H9 (cell line): ENCODE results near the gene ARPC4. TPM values are rescaled to one million over a fixed set of nuclear protein-coding genes. Genes with fewer than 3 reads are reported as not detected.

Experiments
- DNase-seq: peaks from one replicate; pipeline ENCODE4 v3.0.0-alpha.2; 2017
- H2AFZ ChIP-seq: one replicate; pipeline ENCODE4 v1.6.1; 2013; ENCODE audit warnings: mild to moderate bottlenecking, low read length, control low read depth, moderate library complexity
- H2AK5ac ChIP-seq: 2 replicates; pipeline ENCODE4 v1.6.1; 2013; ENCODE audit warnings: low read length, control low read depth, mixed read lengths; ENCODE audit not compliant: insufficient read length
- H2BK120ac ChIP-seq: one replicate; pipeline ENCODE4 v1.6.1; 2013; ENCODE audit warnings: low read depth, mild to moderate bottlenecking, low read length, control low read depth, inconsistent platforms; ENCODE audit not compliant: poor library complexity, severe bottlenecking
- H2BK12ac ChIP-seq: 2 replicates; pipeline ENCODE4 v1.6.1; 2013; ENCODE audit warnings: low read length, control low read depth, mixed read lengths, low read depth; ENCODE audit not compliant: insufficient read length
- H2BK15ac ChIP-seq: 2 replicates; pipeline ENCODE4 v1.6.1; 2013; ENCODE audit warnings: low read depth, low read length, control low read depth
- H2BK20ac ChIP-seq: one replicate; pipeline ENCODE4 v1.6.1; 2013; ENCODE audit warnings: low read depth, mild to moderate bottlenecking, low read length, control low read depth, inconsistent platforms; ENCODE audit not compliant: poor library complexity, severe bottlenecking
- H2BK5ac ChIP-seq: 2 replicates; pipeline ENCODE4 v1.6.1; 2013; ENCODE audit warnings: low read length, control low read depth, mixed read lengths; ENCODE audit not compliant: insufficient read length
- H3K14ac ChIP-seq: 2 replicates; pipeline ENCODE4 v1.6.1; 2013; ENCODE audit warnings: low read length, control low read depth; ENCODE audit not compliant: insufficient read depth
- H3K18ac ChIP-seq: 2 replicates; pipeline ENCODE4 v1.6.1; 2013; ENCODE audit warnings: low read depth, mild to moderate bottlenecking, mixed read lengths, low read length, control low read depth; ENCODE audit not compliant: insufficient read length
- H3K23ac ChIP-seq: 2 replicates; pipeline ENCODE4 v1.6.1; 2013; ENCODE audit warnings: low read length, control low read depth, mixed read lengths, low read depth; ENCODE audit not compliant: insufficient read length
- H3K23me2 ChIP-seq: 2 replicates; pipeline ENCODE4 v1.6.1; 2013; ENCODE audit warnings: low read depth, mild to moderate bottlenecking, mixed read lengths, low read length, control low read depth; ENCODE audit not compliant: insufficient read length, poor library complexity, severe bottlenecking
- H3K27ac ChIP-seq: 2 replicates; pipeline ENCODE4 v1.5.1; 2013; ENCODE audit warnings: low read length, control low read depth, mixed read lengths, low read depth; ENCODE audit not compliant: insufficient read length
- H3K27me3 ChIP-seq: 2 replicates; pipeline ENCODE4 v1.6.1; 2013; ENCODE audit warnings: low read length, control low read depth, inconsistent platforms; ENCODE audit not compliant: insufficient read depth
- H3K4ac ChIP-seq: 2 replicates; pipeline ENCODE4 v1.6.1; 2013; ENCODE audit warnings: low read depth, mild to moderate bottlenecking, control low read depth, inconsistent platforms, low read length, moderate library complexity
- H3K4me1 ChIP-seq: 2 replicates; pipeline ENCODE4 v1.6.1; 2013; ENCODE audit warnings: low read length, control low read depth, inconsistent platforms; ENCODE audit not compliant: insufficient read depth
- H3K4me2 ChIP-seq: 2 replicates; pipeline ENCODE4 v1.6.1; 2013; ENCODE audit warnings: low read length, control low read depth, mixed read lengths; ENCODE audit not compliant: insufficient read length, insufficient read depth
- H3K56ac ChIP-seq: 2 replicates; pipeline ENCODE4 v1.6.1; 2013; ENCODE audit warnings: low read depth, mild to moderate bottlenecking, mixed read lengths, low read length, control low read depth; ENCODE audit not compliant: insufficient read length
- H3K79me1 ChIP-seq: 2 replicates; pipeline ENCODE4 v1.6.1; 2013; ENCODE audit warnings: low read depth, mild to moderate bottlenecking, moderate library complexity, low read length, control low read depth, inconsistent platforms; ENCODE audit not compliant: insufficient read depth, poor library complexity, severe bottlenecking
- H3K79me2 ChIP-seq: 2 replicates; pipeline ENCODE4 v1.6.1; 2013; ENCODE audit warnings: low read length, control low read depth, inconsistent platforms; ENCODE audit not compliant: insufficient read depth
- H3K9ac ChIP-seq: 2 replicates; pipeline ENCODE4 v1.6.1; 2013; ENCODE audit warnings: low read length, control low read depth, mixed read lengths; ENCODE audit not compliant: insufficient read length; ENCODE audit errors: extremely low read depth
- H3K9me3 ChIP-seq: one replicate; pipeline ENCODE4 v1.6.1; 2013; ENCODE audit warnings: low read depth, low read length, inconsistent platforms; ENCODE audit not compliant: control insufficient read depth
- H3T11ph ChIP-seq: one replicate; pipeline ENCODE4 v1.6.1; 2013; ENCODE audit warnings: mild to moderate bottlenecking, low read length, control low read depth, inconsistent platforms
- H4K20me1 ChIP-seq: one replicate; pipeline ENCODE4 v1.6.1; 2013; ENCODE audit not compliant: control insufficient read depth, insufficient read length, insufficient read depth
- H4K5ac ChIP-seq: 2 replicates; pipeline ENCODE4 v1.6.1; 2013; ENCODE audit warnings: low read depth, mild to moderate bottlenecking, mixed read lengths, low read length, control low read depth; ENCODE audit not compliant: insufficient read length
- H4K8ac ChIP-seq: replicated peaks from 2 replicates; pipeline ENCODE4 v1.6.1; 2013; ENCODE audit warnings: low read length, control low read depth, mixed read lengths, low read depth; ENCODE audit not compliant: insufficient read length
- H4K91ac ChIP-seq: 2 replicates; pipeline ENCODE4 v1.6.1; 2013; ENCODE audit warnings: low read depth, mild to moderate bottlenecking, moderate library complexity, mixed read lengths, low read length, control low read depth; ENCODE audit not compliant: insufficient read length
- H3K27ac Mint-ChIP-seq, 3 experiments: 2 replicates in 2 of 3; 3 replicates in 1 of 3; pipeline ENCODE4 v1.8.0; 2020 to 2021; ENCODE audit warnings: mixed read lengths in 3 of 3, mild to moderate bottlenecking in 1 of 3, moderate library complexity in 1 of 3
- H3K27me3 Mint-ChIP-seq: 2 replicates; pipeline ENCODE4 v1.8.0; 2021; ENCODE audit warnings: low read depth, mild to moderate bottlenecking, moderate library complexity, mixed read lengths
- H3K36me3 Mint-ChIP-seq, 3 experiments: 2 replicates in 2 of 3; 3 replicates in 1 of 3; pipeline ENCODE4 v1.8.0; 2020 to 2021; ENCODE audit warnings: low read depth in 3 of 3, mixed read lengths in 3 of 3; ENCODE audit not compliant: insufficient read depth in 1 of 3
- H3K4me1 Mint-ChIP-seq, 2 experiments: 2 replicates each; pipeline ENCODE4 v1.8.0; 2020; ENCODE audit warnings: mixed read lengths in 2 of 2
- H3K4me3 Mint-ChIP-seq, 2 experiments: 2 replicates in 1 of 2; 3 replicates in 1 of 2; pipeline ENCODE4 v1.8.0; 2020 to 2021; ENCODE audit warnings: mild to moderate bottlenecking in 2 of 2, mixed read lengths in 2 of 2, moderate library complexity in 1 of 2
- H3K9me3 Mint-ChIP-seq, 2 experiments: 2 replicates in 1 of 2; 3 replicates in 1 of 2; pipeline ENCODE4 v1.8.0; 2020; ENCODE audit warnings: mild to moderate bottlenecking in 2 of 2, mixed read lengths in 2 of 2, moderate library complexity in 1 of 2
- WGBS: extraction: QIAGEN DNeasy Blood & Tissue Kit; methylation state at CpG from one replicate; pipeline ENCODE4 v1.1.7; 2013; ENCODE audit warnings: missing lambda C conversion rate, low lambda C conversion rate, mixed read lengths; ENCODE audit not compliant: insufficient read length; ENCODE audit errors: extremely low coverage; 5-methylcytosine and 5-hydroxymethylcytosine counted together
- total RNA-seq: library from RNA; stranded (reverse); gene quantifications from 2 replicates; pipeline ENCODE4 v1.2.1, GENCODE V29; 2021
- TF ChIP-seq, protein P1 (sequence below): fragments of 200-600 bp; sonication (generic); conservative IDR thresholded peaks from 3 replicates; pipeline ENCODE4 v1.8.0; 2021; ENCODE audit warnings: antibody characterized with exemption, mild to moderate bottlenecking

ARPC4 gene
- total RNA-seq, 1 experiment from 2014 or later: 161 TPM

DNA sequence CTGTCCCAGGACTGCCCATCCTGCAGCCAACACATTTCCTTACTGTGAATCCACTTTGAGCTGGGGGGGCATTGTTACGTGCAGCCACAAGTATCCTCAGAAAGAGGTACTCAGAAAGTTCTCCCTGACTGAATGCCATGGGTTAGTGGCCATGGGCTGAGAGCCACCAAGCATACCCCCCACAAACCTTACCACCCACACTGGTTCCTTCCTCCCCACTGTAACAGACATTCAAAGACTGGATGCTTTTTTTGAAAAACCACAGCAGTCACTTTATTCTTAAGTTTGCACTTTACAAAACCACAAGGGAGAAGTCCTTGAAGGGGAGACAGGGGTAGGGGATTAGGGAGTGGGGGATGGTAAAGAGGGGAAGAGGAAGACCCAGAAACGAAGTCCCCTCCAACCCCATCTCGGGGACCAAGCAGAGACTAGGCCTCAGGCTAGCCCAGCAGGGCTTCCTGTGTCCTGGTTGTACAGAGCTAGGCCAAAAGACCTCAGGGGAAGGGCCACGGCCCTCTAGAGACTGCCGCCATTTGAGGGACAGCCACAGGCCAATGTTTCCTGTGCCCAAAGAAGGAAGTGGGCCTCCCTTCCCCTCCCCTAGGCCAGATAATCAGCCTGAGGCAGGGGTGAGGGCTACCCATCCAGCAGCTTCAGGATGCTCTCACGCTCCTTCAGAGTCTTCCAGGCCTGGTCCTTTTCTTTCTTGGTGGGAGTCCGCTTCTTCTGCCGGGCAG, 13.0 kb upstream of the ARPC4 start:
- H3K9me3 Mint-ChIP-seq: no peaks in the 10 kb centered on the region
- H3K9me3 ChIP-seq: no peaks in the 10 kb centered on the region
- no peak overlapping the region for H2BK15ac ChIP-seq
- H2AK5ac ChIP-seq: no peak overlapping the region
- H2AFZ ChIP-seq: no peak overlapping the region
- no peaks in the 10 kb centered on the region for H3K4me1 ChIP-seq
- H3T11ph ChIP-seq: no peak overlapping the region
- no peaks in the 10 kb centered on the region for H4K20me1 ChIP-seq
- no peak overlapping the region for H3K14ac ChIP-seq
- TF ChIP-seq, protein P1, sequence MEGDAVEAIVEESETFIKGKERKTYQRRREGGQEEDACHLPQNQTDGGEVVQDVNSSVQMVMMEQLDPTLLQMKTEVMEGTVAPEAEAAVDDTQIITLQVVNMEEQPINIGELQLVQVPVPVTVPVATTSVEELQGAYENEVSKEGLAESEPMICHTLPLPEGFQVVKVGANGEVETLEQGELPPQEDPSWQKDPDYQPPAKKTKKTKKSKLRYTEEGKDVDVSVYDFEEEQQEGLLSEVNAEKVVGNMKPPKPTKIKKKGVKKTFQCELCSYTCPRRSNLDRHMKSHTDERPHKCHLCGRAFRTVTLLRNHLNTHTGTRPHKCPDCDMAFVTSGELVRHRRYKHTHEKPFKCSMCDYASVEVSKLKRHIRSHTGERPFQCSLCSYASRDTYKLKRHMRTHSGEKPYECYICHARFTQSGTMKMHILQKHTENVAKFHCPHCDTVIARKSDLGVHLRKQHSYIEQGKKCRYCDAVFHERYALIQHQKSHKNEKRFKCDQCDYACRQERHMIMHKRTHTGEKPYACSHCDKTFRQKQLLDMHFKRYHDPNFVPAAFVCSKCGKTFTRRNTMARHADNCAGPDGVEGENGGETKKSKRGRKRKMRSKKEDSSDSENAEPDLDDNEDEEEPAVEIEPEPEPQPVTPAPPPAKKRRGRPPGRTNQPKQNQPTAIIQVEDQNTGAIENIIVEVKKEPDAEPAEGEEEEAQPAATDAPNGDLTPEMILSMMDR: no peak
- no peak overlapping the region for H3K9ac ChIP-seq
- peaks cover 11 to 45% (median 39%) of the 10 kb centered on the region in 3 experiments; a peak in 6 of 7 replicates for H3K36me3 Mint-ChIP-seq
- WGBS: no CpG with 5 or more reads among the region's 8 CpGs
- H3K56ac ChIP-seq: no peak overlapping the region
- no peak overlapping the region for H3K4me3 Mint-ChIP-seq
- no peaks in the 10 kb centered on the region for H3K79me2 ChIP-seq
- H3K27me3 Mint-ChIP-seq: peaks cover 9% of the 10 kb centered on the region
- no peak overlapping the region for H2BK5ac ChIP-seq
- no peak overlapping the region for H3K27ac ChIP-seq
- no peak for DNase-seq
- no peaks in the 10 kb centered on the region for H3K79me1 ChIP-seq
- H2BK12ac ChIP-seq: no peak overlapping the region
- H3K23me2 ChIP-seq: no peaks in the 10 kb centered on the region
- H4K91ac ChIP-seq: no peak overlapping the region
- H3K23ac ChIP-seq: no peak overlapping the region
- peak overlapping the region in 1 of 3 experiments; percentile 70; a peak in 1 of 7 replicates for H3K27ac Mint-ChIP-seq
- H3K27me3 ChIP-seq: no peaks in the 10 kb centered on the region; the same call in 1 of the 2 replicates
- H4K8ac ChIP-seq: no peak overlapping the region
- H3K4me1 Mint-ChIP-seq: peaks cover 7 to 8% of the 10 kb centered on the region in 2 experiments; a peak in 3 of 4 replicates
- H2BK120ac ChIP-seq: no peak overlapping the region
- H4K5ac ChIP-seq: no peak overlapping the region
- no peak overlapping the region for H3K4me2 ChIP-seq
- H3K4ac ChIP-seq: no peak overlapping the region
- H3K18ac ChIP-seq: no peak overlapping the region
- H2BK20ac ChIP-seq: no peak overlapping the region
